Measurements from ENCODE around the gene TAF9. TPM values are rescaled to one million over a fixed set of nuclear protein-coding genes. Genes with fewer than 3 reads are reported as not detected.

The TAF9 gene
- total RNA-seq = 54.8 and 72.0 TPM in 2 replicates

GRCh38 chr5:69369340-69370121 is at the start of gene TAF9, which contains the start of the genes AK6 and RAD17:
Gene TAF9 (minus strand): TSS chr5:69369520. CDS start chr5:69365737, 3,783 bp downstream.
Gene AK6 (minus strand): TSS chr5:69369520. CDS start chr5:69369490, 30 bp downstream.
Gene RAD17 (plus strand): TSS chr5:69369818. CDS start chr5:69372209, 2,391 bp downstream.

DNA sequence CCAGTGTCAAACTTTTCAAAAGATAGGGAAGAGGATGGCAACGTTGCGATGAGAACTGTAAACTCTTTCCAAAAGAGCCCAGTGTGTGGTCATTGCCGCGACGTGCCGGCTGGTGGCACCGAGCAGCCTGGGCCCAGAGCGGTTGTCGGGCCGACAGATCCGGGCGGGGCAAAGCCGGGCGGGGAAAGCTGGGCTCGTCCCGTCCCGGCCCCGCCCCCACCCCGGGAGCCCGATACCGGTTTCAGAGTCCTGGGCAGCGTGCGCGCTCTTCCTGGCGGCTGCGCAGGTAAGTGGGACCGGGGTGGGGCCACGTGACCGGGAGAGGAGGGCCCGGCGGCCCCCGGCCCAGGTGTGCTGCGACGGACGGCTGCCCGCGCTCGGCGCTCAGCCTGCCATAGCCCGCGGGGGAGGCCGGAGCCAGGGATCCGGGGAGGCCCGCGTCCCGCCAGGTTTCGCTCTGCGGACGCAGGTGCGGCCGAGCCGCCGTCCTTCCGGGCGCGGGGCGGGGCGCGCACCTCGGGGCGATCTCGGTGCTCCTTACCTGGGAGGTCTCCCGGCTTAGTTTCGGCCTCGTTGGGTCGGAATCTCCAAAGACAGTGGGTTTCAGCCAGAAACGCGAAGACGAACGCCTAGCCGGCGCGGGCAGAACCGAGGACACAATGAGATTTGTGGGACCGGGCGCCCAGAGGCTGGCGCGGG is 45.7 kb upstream of the TAF9 start, which contains the start of gene MARVELD2:
TSS of gene MARVELD2 (plus strand) at position 232 of the 699 bp plus-strand sequence. CDS start 4,270 bp downstream, outside the sequence.

Other genes starting within 250 kb of the TAF9 start
- 14.6 and 316 TPM in 2 replicates for gene CCNB1, start 202.4 kb downstream of the TAF9 start, total RNA-seq
- gene CENPH, start 179.9 kb downstream of the TAF9 start, total RNA-seq = 4.4 and 24.8 TPM in 2 replicates
- 28.5 and 42.3 TPM in 2 replicates for gene CDK7, start 134.6 kb downstream of the TAF9 start, total RNA-seq
- 2.4 and 4.1 TPM in 2 replicates for gene CCDC125, start 36.7 kb downstream of the TAF9 start, total RNA-seq
- gene AK6, start within 50 bp of the TAF9 start, total RNA-seq = 10.1 and 19.7 TPM in 2 replicates
- gene RAD17, start 298 bp upstream of the TAF9 start, total RNA-seq = 10.3 and 13.6 TPM in 2 replicates
- gene MARVELD2, start 45.6 kb upstream of the TAF9 start, total RNA-seq = 6.8 and 9.1 TPM in 2 replicates
- gene OCLN, start 123.3 kb upstream of the TAF9 start, total RNA-seq = 6.0 and 16.5 TPM in 2 replicates
- gene GTF2H2C, start 190.7 kb upstream of the TAF9 start, total RNA-seq = 9.9 and 25.7 TPM in 2 replicates

Measured in mesangial cell (primary cell).